Left lung (tissue), 10 donors: Measurements from ENCODE around the gene TWIST2. TPM values are rescaled to one million over a fixed set of nuclear protein-coding genes. Genes with fewer than 3 reads are reported as not detected.

ENCODE experiments used
- ATAC-seq: fragments of 200-7000 bp; cut with Tn5 transposase; one replicate; pipeline ENCODE4 v1.9.1; 2020; ENCODE audit warnings: moderate library complexity
- DNase-seq, 4 donors: peaks; one replicate each; pipeline ENCODE4 v3.0.0-alpha.2; 2013 to 2020
- H3K27ac ChIP-seq, 2 donors: fragments of 200-600 bp; sonication (generic) in 1 of 2; one replicate each; pipeline versions ENCODE4 v1.5.0 to v1.8.0; 2020 to 2021
- H3K27me3 ChIP-seq, 2 donors: fragments of 200-600 bp; sonication (generic) in 1 of 2; one replicate each; pipeline versions ENCODE4 v1.5.0 to v1.8.0; 2020 to 2021
- H3K36me3 ChIP-seq, 2 donors: fragments of 200-600 bp; sonication (generic) in 1 of 2; one replicate each; pipeline versions ENCODE4 v1.5.0 to v1.8.0; 2020 to 2021
- H3K4me1 ChIP-seq, 2 donors: fragments of 200-600 bp; one replicate each; pipeline ENCODE4 v1.8.0; 2021
- H3K4me3 ChIP-seq, 2 donors: fragments of 200-600 bp; sonication (generic) in 1 of 2; one replicate each; pipeline versions ENCODE4 v1.5.0 to v1.8.0; 2020 to 2021; ENCODE audit warnings: mild to moderate bottlenecking in 1 of 2
- H3K9me3 ChIP-seq, 2 donors: fragments of 200-600 bp; sonication (generic) in 1 of 2; one replicate each; pipeline versions ENCODE4 v1.5.0 to v1.8.0; 2020 to 2021
- intact Hi-C, 2 donors: fragments of 100-400 bp; cut with DNase I; formaldehyde crosslinking; loops; one replicate each; pipeline versions ENCODE4 v1.11.2 to v1.14.2; 2022
- polyA plus RNA-seq, 6 donors: library from polyadenylated mRNA; unstranded; fragments of 120-200 nt; gene quantifications; one replicate each; pipeline ENCODE4 v1.2.1, GENCODE V29; 2013; ENCODE audit not compliant: insufficient read length in 6 of 6
- total RNA-seq, 2 donors: library from RNA; stranded (reverse); fragmentation: NEBNext Ultra II Directional; extraction: Animal tissue kit (Norgen Biotek cat#: 25700); gene quantifications; one replicate each; pipeline ENCODE4 v1.2.1, GENCODE V29; 2021
- TF ChIP-seq, protein P1 (sequence below), 2 donors: fragments of 200-600 bp; sonication (generic) in 1 of 2; IDR thresholded peaks; one replicate each; pipeline versions ENCODE4 v1.5.0 to v1.8.0; 2021; ENCODE audit warnings: antibody characterized with exemption in 2 of 2
- donor health status: DM: no; HTN: yes; CAD: no.
- donor health status: DM: no; HTN: no; CAD: no.

The TWIST2 gene
- total and polyA plus RNA-seq, 8 donors = 4.0 to 12.8 (median 5.3) TPM

DNA sequence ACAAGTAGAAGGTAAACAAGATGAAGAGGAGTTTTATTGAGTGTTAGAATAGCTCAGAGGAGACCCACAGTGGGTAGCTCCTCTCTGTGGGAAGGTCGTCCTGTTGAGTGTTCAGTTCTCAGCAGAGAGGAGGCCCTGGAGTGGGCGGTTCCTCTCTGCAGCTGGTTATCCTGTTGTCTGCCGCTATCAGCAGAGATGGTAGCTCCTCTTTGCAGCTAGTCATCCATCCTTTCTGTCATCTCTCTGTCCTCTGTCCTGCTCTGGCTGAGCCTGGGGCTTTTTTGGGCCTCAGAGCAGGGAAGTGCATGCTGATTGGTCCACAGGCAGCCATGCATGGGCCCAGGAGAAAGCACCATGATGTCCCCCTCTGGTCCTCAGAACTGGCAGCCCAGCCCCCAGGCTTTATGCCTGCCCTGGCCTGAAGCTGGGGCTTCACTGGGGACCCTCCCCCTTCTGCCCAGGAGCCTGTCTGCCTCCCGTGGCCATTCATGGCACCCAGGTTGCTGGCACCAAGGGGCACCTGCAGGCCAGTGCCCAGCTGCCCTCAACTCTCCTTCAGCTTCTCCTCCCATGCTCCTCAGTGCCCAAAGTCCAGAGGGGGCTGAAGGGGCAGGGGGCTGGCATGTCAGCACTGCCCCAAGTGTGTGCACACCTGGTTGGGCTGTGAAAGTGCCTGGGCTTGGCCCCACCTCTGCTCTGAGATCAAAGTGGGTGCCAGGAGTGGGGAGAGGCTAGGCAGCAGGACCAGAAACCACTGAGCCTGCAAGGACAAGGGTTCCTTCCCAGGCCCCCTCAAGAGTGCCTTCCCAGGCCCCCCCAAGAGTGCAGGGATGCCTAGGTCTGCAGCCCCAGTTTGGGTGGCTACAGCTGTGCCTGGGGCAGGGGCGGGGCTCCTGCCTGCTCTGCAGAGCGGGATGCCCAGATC is 98.7 kb downstream of the TWIST2 start:
- intact Hi-C loops = no loop called here
- peaks cover 0 to 16% of the 10 kb centered on the region in 2 donors for H3K27me3 ChIP-seq
- TF ChIP-seq, protein P1, sequence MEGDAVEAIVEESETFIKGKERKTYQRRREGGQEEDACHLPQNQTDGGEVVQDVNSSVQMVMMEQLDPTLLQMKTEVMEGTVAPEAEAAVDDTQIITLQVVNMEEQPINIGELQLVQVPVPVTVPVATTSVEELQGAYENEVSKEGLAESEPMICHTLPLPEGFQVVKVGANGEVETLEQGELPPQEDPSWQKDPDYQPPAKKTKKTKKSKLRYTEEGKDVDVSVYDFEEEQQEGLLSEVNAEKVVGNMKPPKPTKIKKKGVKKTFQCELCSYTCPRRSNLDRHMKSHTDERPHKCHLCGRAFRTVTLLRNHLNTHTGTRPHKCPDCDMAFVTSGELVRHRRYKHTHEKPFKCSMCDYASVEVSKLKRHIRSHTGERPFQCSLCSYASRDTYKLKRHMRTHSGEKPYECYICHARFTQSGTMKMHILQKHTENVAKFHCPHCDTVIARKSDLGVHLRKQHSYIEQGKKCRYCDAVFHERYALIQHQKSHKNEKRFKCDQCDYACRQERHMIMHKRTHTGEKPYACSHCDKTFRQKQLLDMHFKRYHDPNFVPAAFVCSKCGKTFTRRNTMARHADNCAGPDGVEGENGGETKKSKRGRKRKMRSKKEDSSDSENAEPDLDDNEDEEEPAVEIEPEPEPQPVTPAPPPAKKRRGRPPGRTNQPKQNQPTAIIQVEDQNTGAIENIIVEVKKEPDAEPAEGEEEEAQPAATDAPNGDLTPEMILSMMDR (IDR thresholded peaks at IDR 0.05) = no peak
- peak in 1 of 4 donors; percentile 18 for DNase-seq
- ATAC-seq = no peak
- H3K4me3 ChIP-seq = no peak overlapping the region
- no peaks in the 10 kb centered on the region for H3K9me3 ChIP-seq
- H3K4me1 ChIP-seq = peaks cover 0 to 2% of the 10 kb centered on the region in 2 donors
- H3K36me3 ChIP-seq = no peaks in the 10 kb centered on the region
- H3K27ac ChIP-seq = no peak overlapping the region

GRCh38 chr2:238947243-238947760 is 99.4 kb downstream of the TWIST2 start:
- H3K4me1 ChIP-seq = peaks cover 0 to 2% of the 10 kb centered on the region in 2 donors
- peaks cover 0 to 16% of the 10 kb centered on the region in 2 donors for H3K27me3 ChIP-seq
- TF ChIP-seq, protein P1 (IDR thresholded peaks at IDR 0.05) = no peak
- intact Hi-C loops = no loop called here
- DNase-seq (peak in 1 of 4 donors; percentile 10), ATAC-seq (no peak)
- no peaks in the 10 kb centered on the region for H3K9me3 ChIP-seq
- no peaks in the 10 kb centered on the region for H3K36me3 ChIP-seq
- H3K4me3 ChIP-seq = no peak overlapping the region
- no peak overlapping the region for H3K27ac ChIP-seq

DNA sequence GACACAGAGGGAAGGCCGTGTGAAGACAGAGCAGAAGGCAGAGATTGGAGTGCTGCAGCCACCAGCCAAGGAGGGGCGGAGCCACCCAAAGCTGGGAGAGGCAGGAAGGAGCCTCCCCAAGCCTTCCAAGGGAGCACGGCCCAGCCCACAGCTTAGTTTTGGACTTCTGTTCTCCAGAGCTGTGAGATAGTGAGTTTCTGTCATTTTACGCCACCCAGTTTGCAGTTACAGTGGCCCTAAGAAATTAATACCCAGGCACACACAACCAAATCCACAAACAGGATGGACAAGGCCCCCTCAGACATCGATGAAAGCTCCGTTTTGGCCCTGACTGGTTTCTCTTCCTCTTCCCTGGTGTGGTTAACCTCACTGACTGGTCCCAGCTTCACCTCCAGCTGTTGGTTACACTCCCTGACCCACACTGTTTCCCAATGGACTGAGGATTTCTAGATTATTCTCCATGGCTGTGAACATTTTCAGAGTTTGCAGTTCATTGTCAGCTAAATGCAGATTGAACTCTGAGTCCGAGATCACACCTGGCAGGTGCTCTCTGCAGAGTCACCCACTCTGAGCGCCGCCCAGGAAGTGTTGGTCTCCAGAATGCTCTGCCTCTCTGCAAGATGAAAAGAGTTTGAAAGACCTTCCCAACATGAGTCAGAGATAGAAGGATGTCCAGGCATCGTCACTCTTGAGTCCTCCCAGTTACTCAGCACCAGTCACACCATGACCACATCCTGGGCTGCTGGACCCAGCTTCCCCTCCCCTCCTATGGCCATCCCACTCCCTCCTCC is 100.2 kb downstream of the TWIST2 start:
- H3K9me3 ChIP-seq = no peaks in the 10 kb centered on the region
- H3K36me3 ChIP-seq = no peaks in the 10 kb centered on the region
- peaks cover 0 to 16% of the 10 kb centered on the region in 2 donors for H3K27me3 ChIP-seq
- H3K27ac ChIP-seq = no peak overlapping the region
- intact Hi-C loops = no loop called here
- DNase-seq (peak in 1 of 4 donors; percentile 36), ATAC-seq (peak; percentile 58)
- peaks cover 0 to 2% of the 10 kb centered on the region in 2 donors for H3K4me1 ChIP-seq
- H3K4me3 ChIP-seq = no peak overlapping the region
- TF ChIP-seq, protein P1 (IDR thresholded peaks at IDR 0.05) = no peak

DNA sequence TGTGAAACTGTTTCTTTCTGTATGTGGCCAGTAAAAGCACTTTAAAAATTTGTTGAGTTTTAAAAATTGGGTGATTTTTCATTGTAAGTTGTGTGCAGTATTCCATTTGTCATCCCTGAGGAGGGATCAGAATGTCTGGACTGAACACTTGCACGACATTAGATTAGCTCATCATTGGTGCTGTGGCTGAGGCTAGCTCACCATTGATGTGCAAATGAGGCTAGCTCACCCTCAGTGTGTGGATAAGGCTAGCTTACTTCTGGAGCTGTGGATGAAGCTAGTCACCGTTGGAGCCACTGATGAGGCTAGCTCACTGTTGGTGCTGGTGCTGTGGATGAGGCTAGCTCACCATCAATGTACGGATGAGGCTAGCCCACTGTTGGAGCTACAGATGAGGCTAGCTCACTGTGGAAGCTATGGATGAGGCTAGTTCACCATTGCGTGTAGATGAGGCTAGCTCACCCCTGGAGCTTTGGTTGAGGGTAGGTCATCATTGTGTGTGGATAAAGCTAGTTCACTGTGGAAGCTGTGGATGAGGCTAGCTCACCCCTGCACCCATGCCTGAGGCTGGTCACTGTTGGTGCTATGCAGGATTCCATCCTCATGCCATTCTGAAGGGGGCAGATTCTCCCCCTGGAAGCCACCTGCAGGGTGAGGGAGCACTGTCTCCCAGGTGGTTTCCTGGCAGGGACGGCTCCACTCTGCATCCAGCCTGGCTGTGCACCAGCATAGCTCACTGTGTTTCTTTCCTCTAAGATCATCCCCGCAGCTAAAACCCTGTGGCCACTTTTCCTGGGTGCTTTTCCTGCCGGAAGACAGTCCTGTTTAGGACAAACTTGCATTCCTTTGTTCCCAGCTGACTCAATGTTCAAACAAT is 101.1 kb downstream of the TWIST2 start:
- no peak for ATAC-seq
- TF ChIP-seq, protein P1 (IDR thresholded peaks at IDR 0.05) = no peak
- no peaks in the 10 kb centered on the region for H3K9me3 ChIP-seq

More for the DNA sequence above, 101.1 kb downstream of the TWIST2 start:
- Histone ChIP-seq H3K4me3 (no peak overlapping the region), H3K4me1 (peaks cover 0 to 2% of the 10 kb centered on the region in 2 donors), H3K27me3 (peaks cover 0 to 16% of the 10 kb centered on the region in 2 donors), H3K36me3 (no peaks in the 10 kb centered on the region), H3K27ac (no peak overlapping the region)
- intact Hi-C loops = no loop called here
- peak in 1 of 4 donors; percentile 18 for DNase-seq
